Activated naive CD4-positive, alpha-beta T cell treated with anti-CD3 and anti-CD28 coated beads, Interleukin-2, amount 10 ng/mL, durations not matched to agents 7 days and 5 days (primary cell): ENCODE results near the gene UBA1.
"Not testable (repeated sequence)": the region's sequence is repeated elsewhere in the genome, so short reads cannot be mapped to it uniquely, and the experiment has no call there.

Source experiments
- CTCF ChIA-PET: fragments of 350-600 bp; sonication (Branson Sonifier 250); formaldehyde crosslinking; loops from one replicate; lab custom pipeline; 2021; ENCODE audit warnings: antibody characterized with exemption; lab: Charles Lee
- DNase-seq: peaks from one replicate; pipeline ENCODE4 v3.0.0-alpha.2; 2020
- H3K27ac Mint-ChIP-seq: one replicate; pipeline ENCODE4 v1.8.0; 2021; ENCODE audit warnings: mild to moderate bottlenecking, moderate library complexity, mixed read lengths
- H3K27me3 Mint-ChIP-seq: one replicate; pipeline ENCODE4 v1.8.0; 2021; ENCODE audit warnings: mild to moderate bottlenecking, mixed read lengths
- H3K36me3 Mint-ChIP-seq: one replicate; pipeline ENCODE4 v1.8.0; 2021; ENCODE audit warnings: mixed read lengths
- H3K4me1 Mint-ChIP-seq: one replicate; pipeline ENCODE4 v1.8.0; 2021; ENCODE audit warnings: mixed read lengths
- H3K4me3 Mint-ChIP-seq: one replicate; pipeline ENCODE4 v1.8.0; 2021; ENCODE audit warnings: mild to moderate bottlenecking, moderate library complexity, mixed read lengths
- H3K9me3 Mint-ChIP-seq: one replicate; pipeline ENCODE4 v1.8.0; 2021; ENCODE audit warnings: mixed read lengths

Gene UBA1

GRCh38 chrX:47247206-47247998 lies 53.8 kb downstream of the UBA1 start:
- Mint-ChIP-seq H3K27ac (no peak overlapping the region), H3K4me1 (no peaks in the 10 kb centered on the region), H3K4me3 (no peak overlapping the region), H3K27me3 (no peaks in the 10 kb centered on the region), H3K36me3 (peaks cover 14% of the 10 kb centered on the region), H3K9me3 (no peaks in the 10 kb centered on the region)
- CTCF ChIA-PET, result no interaction called here
- no peak for DNase-seq

- H3K9me3 Mint-ChIP-seq, result no peaks in the 10 kb centered on the region
- DNase-seq, result no peak
- CTCF ChIA-PET, result no interaction called here
- H3K36me3 Mint-ChIP-seq, result peaks cover 14% of the 10 kb centered on the region
- no peaks in the 10 kb centered on the region for H3K4me1 Mint-ChIP-seq
- no peaks in the 10 kb centered on the region for H3K27me3 Mint-ChIP-seq
- no peak overlapping the region for H3K4me3 Mint-ChIP-seq
- no peak overlapping the region for H3K27ac Mint-ChIP-seq
Observed at GRCh38 chrX:47247999-47248320, 54.3 kb downstream of the UBA1 start.

GRCh38 chrX:47248576-47248975 lies 54.9 kb downstream of the UBA1 start:
- no peaks in the 10 kb centered on the region for H3K27me3 Mint-ChIP-seq
- no peak overlapping the region for H3K27ac Mint-ChIP-seq

GRCh38 chrX:47250017-47250347 lies 56.4 kb downstream of the UBA1 start:
- no peaks in the 10 kb centered on the region for H3K27me3 Mint-ChIP-seq
- H3K4me3 Mint-ChIP-seq, result no peak overlapping the region
- H3K36me3 Mint-ChIP-seq, result peaks cover 11% of the 10 kb centered on the region
- no peaks in the 10 kb centered on the region for H3K4me1 Mint-ChIP-seq
- H3K9me3 Mint-ChIP-seq, result no peaks in the 10 kb centered on the region
- no peak for DNase-seq
- no peak overlapping the region for H3K27ac Mint-ChIP-seq
- CTCF ChIA-PET, result no interaction called here

More at GRCh38 chrX:47248576-47248975, 54.9 kb downstream of the UBA1 start:
- Mint-ChIP-seq H3K4me1 (no peaks in the 10 kb centered on the region), H3K9me3 (no peaks in the 10 kb centered on the region), H3K36me3 (peaks cover 13% of the 10 kb centered on the region), H3K4me3 (no peak overlapping the region)
- DNase-seq, result no peak
- CTCF ChIA-PET, result no interaction called here

GRCh38 chrX:47257620-47258019 lies 64.0 kb downstream of the UBA1 start:
- H3K36me3 Mint-ChIP-seq, H3K27me3 Mint-ChIP-seq, H3K4me3 Mint-ChIP-seq, CTCF ChIA-PET, DNase-seq, H3K4me1 Mint-ChIP-seq, H3K9me3 Mint-ChIP-seq, H3K27ac Mint-ChIP-seq: not testable (repeated sequence)
